Vagina (tissue), 2 donors: ENCODE measurements around the gene AP3D1. TPM values are rescaled to one million over a fixed set of nuclear protein-coding genes. Genes with fewer than 3 reads are reported as not detected.

Source experiments
- DNase-seq, 2 donors: peaks; one replicate each; pipeline ENCODE4 v3.0.0-alpha.2; 2017; ENCODE audit errors: extremely low spot score in 2 of 2
- H3K27ac ChIP-seq: fragments of 200-600 bp; sonication (generic); one replicate; pipeline ENCODE4 v1.5.1; 2019
- H3K27me3 ChIP-seq: fragments of 200-600 bp; sonication (generic); one replicate; pipeline ENCODE4 v1.5.1; 2019
- H3K36me3 ChIP-seq, 2 donors: fragments of 200-600 bp; sonication (generic); one replicate each; pipeline ENCODE4 v1.5.1; 2017 to 2019
- H3K4me1 ChIP-seq: fragments of 200-600 bp; sonication (generic); one replicate; pipeline ENCODE4 v1.5.1; 2019
- H3K4me3 ChIP-seq, 2 donors: fragments of 200-600 bp; sonication (generic); 1 replicate in 1 of 2; 2 replicates in 1 of 2; pipeline ENCODE4 v1.5.1; 2016 to 2019
- H3K9me3 ChIP-seq: fragments of 200-600 bp; sonication (generic); one replicate; pipeline ENCODE4 v1.5.1; 2019
- POLR2A ChIP-seq, 2 donors: fragments of 450-650 bp; IDR thresholded peaks; one replicate each; pipeline ENCODE4 v1.6.1; 2017; ENCODE audit warnings: antibody characterized with exemption in 2 of 2, mild to moderate bottlenecking in 2 of 2, moderate library complexity in 2 of 2
- POLR2AphosphoS5 ChIP-seq, 2 donors: sonication (generic); formaldehyde crosslinking; IDR thresholded peaks; one replicate each; pipeline ENCODE4 v1.9.0; 2017; ENCODE audit warnings: antibody characterized with exemption in 2 of 2, mild to moderate bottlenecking in 2 of 2, low read depth in 1 of 2; ENCODE audit not compliant: insufficient read depth in 1 of 2
- intact Hi-C: fragments of 100-400 bp; cut with DNase I; formaldehyde crosslinking; loops from one replicate; pipeline ENCODE4 v1.15.1; 2023
- total RNA-seq: library from RNA; depleted of rRNA; stranded (reverse); fragments of >200 nt; gene quantifications from one replicate; pipeline ENCODE4 v1.2.3, GENCODE V29; 2016
- TF ChIP-seq, protein P1 (sequence below), 3 experiments: fragments of 450-650 bp in 2 of 3; fragments of 200-600 bp in 1 of 3; sonication (generic) in 1 of 3; IDR thresholded peaks; one replicate each; pipeline ENCODE4 v1.5.1; 2017 to 2019; ENCODE audit warnings: antibody characterized with exemption in 3 of 3, mild to moderate bottlenecking in 2 of 3, moderate library complexity in 2 of 3

AP3D1 gene
- total RNA-seq, 1 donor from 2014 or later = 62.9 TPM

DNA sequence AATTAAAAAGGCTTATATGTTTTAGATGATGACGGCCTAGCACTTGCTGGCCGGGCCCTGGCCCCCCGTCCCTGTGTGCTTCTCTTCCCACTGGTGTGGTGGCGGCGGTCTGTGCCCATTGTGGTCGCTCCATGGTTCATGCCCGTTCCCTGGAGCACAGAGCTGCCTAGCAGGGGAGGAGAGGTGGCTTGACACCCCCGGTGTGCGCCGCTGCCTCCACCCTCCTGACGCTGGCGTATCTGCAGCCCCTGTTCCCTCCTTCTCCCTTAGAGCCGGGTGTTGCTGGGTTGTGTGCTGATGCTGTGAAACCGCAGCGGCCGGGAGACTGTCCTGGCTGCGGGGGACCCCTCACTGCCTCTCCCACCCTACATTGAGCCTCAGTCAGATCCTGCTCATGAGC is 41.5 kb upstream of the AP3D1 start:
- TF ChIP-seq POLR2A (IDR thresholded peaks at IDR 0.05) (no peak), POLR2AphosphoS5 (IDR thresholded peaks at IDR 0.05; ENCODE audit: insufficient read depth in 1 of 2, low read depth in 1 of 2) (no peak)
- TF ChIP-seq, protein P1, sequence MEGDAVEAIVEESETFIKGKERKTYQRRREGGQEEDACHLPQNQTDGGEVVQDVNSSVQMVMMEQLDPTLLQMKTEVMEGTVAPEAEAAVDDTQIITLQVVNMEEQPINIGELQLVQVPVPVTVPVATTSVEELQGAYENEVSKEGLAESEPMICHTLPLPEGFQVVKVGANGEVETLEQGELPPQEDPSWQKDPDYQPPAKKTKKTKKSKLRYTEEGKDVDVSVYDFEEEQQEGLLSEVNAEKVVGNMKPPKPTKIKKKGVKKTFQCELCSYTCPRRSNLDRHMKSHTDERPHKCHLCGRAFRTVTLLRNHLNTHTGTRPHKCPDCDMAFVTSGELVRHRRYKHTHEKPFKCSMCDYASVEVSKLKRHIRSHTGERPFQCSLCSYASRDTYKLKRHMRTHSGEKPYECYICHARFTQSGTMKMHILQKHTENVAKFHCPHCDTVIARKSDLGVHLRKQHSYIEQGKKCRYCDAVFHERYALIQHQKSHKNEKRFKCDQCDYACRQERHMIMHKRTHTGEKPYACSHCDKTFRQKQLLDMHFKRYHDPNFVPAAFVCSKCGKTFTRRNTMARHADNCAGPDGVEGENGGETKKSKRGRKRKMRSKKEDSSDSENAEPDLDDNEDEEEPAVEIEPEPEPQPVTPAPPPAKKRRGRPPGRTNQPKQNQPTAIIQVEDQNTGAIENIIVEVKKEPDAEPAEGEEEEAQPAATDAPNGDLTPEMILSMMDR (IDR thresholded peaks at IDR 0.05) = no peak
- H3K36me3 ChIP-seq = peaks cover 0 to 31% of the 10 kb centered on the region in 2 donors
- H3K4me1 ChIP-seq = peaks cover 5% of the 10 kb centered on the region

DNA sequence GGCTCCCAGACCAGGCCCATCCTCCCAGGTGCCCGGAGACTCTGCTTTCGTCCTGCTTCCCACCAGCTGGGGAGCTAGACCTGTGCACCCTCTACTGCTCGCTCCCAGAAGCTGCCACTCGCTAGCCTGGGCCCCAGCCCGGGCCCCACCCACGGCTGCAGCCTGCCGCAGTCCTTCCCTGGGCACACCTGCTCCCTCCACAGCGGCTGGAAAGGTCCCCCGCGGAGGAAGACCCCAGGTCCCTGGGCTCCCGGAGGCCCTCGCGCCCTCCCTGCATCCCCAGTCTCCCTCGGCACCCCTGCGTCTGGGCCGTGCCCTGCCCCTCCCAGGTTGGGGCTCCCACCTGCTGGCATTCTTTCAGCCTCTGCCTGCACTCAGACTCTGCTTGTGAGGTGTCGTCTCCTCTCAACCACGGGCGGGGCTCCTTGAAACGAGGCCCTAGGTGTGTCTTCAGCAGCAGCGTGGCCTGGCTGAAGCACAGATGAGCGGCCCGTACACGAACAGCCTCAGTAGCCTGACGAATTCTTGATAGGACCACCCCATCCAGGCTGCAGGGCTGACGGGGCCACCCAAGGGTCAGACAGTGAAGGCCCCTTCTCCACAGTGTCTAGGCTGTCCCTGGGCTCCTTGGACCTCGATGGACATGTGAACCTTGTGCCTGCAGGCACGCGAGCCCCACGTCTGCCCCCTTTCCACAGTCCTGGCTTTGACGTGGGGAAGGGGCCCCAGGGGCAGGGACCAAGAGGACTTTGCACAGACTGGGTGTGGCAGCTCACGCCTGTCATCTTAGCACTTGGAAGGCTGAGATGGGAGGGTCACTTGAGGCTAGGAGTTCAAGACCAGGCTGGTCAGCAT is 40.3 kb upstream of the AP3D1 start:
- Histone ChIP-seq H3K36me3 (peaks cover 0 to 31% of the 10 kb centered on the region in 2 donors), H3K9me3 (no peaks in the 10 kb centered on the region), H3K27me3 (no peaks in the 10 kb centered on the region), H3K4me1 (peaks cover 14% of the 10 kb centered on the region), H3K4me3 (no peak overlapping the region), H3K27ac (no peak overlapping the region)
- intact Hi-C loops = no loop called here
- DNase-seq = no peak
- TF ChIP-seq POLR2AphosphoS5 (IDR thresholded peaks at IDR 0.05; ENCODE audit: insufficient read depth in 1 of 2, low read depth in 1 of 2) (no peak), POLR2A (IDR thresholded peaks at IDR 0.05) (no peak)
- TF ChIP-seq, protein P1 (IDR thresholded peaks at IDR 0.05) = no peak

More for the DNA sequence above, 41.5 kb upstream of the AP3D1 start:
- DNase-seq = no peak
- Histone ChIP-seq H3K9me3 (no peaks in the 10 kb centered on the region), H3K27me3 (no peaks in the 10 kb centered on the region), H3K27ac (no peak overlapping the region), H3K4me3 (no peak overlapping the region)
- intact Hi-C loops = no loop called here

DNA sequence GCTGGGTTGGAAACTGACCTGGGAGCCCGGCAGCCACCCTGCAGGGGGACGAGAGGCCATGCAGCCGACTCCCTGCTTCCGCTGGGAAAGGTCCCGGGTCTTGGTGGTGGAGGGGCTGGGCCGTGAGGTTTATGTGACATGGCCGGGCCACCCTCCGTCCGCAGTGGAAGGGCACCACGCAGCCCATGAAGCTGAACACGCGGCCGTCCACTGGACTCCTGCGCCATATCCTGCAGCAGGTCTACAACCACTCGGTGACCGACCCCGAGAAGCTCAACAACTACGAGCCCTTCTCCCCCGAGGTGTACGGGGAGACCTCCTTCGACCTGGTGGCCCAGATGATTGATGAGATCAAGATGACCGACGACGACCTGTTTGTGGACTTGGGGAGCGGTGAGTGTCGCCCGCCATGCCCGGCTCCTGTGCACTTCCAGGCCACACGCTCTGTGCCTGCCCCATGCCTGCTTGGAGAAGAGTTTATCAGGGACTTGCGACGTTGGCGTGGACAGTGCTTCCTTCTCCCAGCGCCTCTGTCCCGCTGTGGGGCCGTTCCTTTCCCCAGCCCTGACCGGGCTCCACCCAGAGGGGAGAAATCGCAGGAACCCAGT is 39.6 kb upstream of the AP3D1 start:
- H3K4me1 ChIP-seq = peaks cover 21% of the 10 kb centered on the region
- H3K4me3 ChIP-seq = no peak overlapping the region
- H3K27me3 ChIP-seq = no peaks in the 10 kb centered on the region
- H3K36me3 ChIP-seq = peaks cover 0 to 31% of the 10 kb centered on the region in 2 donors
- H3K9me3 ChIP-seq = no peaks in the 10 kb centered on the region
- TF ChIP-seq, protein P1 (IDR thresholded peaks at IDR 0.05) = no peak
- TF ChIP-seq POLR2AphosphoS5 (IDR thresholded peaks at IDR 0.05; ENCODE audit: insufficient read depth in 1 of 2, low read depth in 1 of 2) = no peak
- no peak for TF ChIP-seq POLR2A (IDR thresholded peaks at IDR 0.05)
- intact Hi-C loops = no loop called here
- H3K27ac ChIP-seq = no peak overlapping the region
- DNase-seq = no peak

DNA sequence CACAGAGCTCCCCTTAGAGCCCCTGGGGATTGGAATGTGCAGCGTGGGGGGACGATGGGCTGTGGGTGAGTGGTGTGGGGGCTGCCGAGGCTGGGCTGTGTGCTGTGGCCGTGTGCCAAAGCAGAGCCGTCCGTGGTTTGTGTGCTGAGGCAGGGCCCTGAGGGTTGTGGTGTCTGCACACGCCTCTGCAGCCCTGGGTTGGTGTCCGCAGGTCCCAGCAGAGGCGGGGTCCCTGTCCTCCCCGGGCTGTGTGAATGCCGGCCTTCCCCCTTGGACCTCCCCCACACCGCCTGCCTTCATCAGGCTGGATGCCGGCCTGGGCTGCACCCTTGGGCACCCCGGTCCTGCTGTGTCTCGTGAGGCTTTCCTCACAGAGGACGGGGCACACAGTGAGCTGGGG is 38.5 kb upstream of the AP3D1 start:
- intact Hi-C loops = no loop called here
- peaks cover 31% of the 10 kb centered on the region for H3K4me1 ChIP-seq
- H3K27ac ChIP-seq = no peak overlapping the region
- H3K27me3 ChIP-seq = no peaks in the 10 kb centered on the region
- H3K9me3 ChIP-seq = no peaks in the 10 kb centered on the region
- H3K4me3 ChIP-seq = no peak overlapping the region
- peaks cover 0 to 31% of the 10 kb centered on the region in 2 donors for H3K36me3 ChIP-seq
- DNase-seq = no peak
- TF ChIP-seq POLR2AphosphoS5 (IDR thresholded peaks at IDR 0.05; ENCODE audit: insufficient read depth in 1 of 2, low read depth in 1 of 2) = no peak
- TF ChIP-seq POLR2A (IDR thresholded peaks at IDR 0.05) = no peak
- TF ChIP-seq, protein P1 (IDR thresholded peaks at IDR 0.05) = no peak
